Neural cell (in vitro differentiated cells): Measurements from ENCODE around the gene PGC.

Experiments used
- EP300 ChIP-seq: fragments of 450-650 bp; conservative IDR thresholded peaks from 2 replicates; pipeline ENCODE4 v1.6.1; 2014; ENCODE audit warnings: antibody characterized with exemption, mild to moderate bottlenecking, moderate library complexity; ENCODE audit not compliant: poor library complexity, severe bottlenecking
- EZH2 ChIP-seq: fragments of 200-600, 300-800 bp; shearing (Covaris generic), sonication (generic); IDR thresholded peaks from 2 replicates; pipeline ENCODE4 v1.6.1; 2014; ENCODE audit warnings: antibody characterized with exemption, low read length, borderline replicate concordance, mild to moderate bottlenecking; ENCODE audit not compliant: insufficient read depth, poor library complexity, severe bottlenecking
- POLR2AphosphoS5 ChIP-seq: IDR thresholded peaks from 2 replicates; pipeline ENCODE4 v1.6.1; 2012
- TAF1 ChIP-seq: IDR thresholded peaks from 2 replicates; pipeline ENCODE4 v1.6.1; 2012; ENCODE audit warnings: low read depth
- TF ChIP-seq, protein P1 (sequence below): fragments of 450-650 bp; IDR thresholded peaks from 2 replicates; pipeline ENCODE4 v1.5.1; 2014; ENCODE audit warnings: antibody characterized with exemption, mild to moderate bottlenecking, moderate library complexity; ENCODE audit not compliant: poor library complexity, severe bottlenecking
- TF ChIP-seq, protein P2 (sequence below): IDR thresholded peaks from 2 replicates; pipeline ENCODE4 v1.6.1; 2012; ENCODE audit warnings: borderline replicate concordance

DNA sequence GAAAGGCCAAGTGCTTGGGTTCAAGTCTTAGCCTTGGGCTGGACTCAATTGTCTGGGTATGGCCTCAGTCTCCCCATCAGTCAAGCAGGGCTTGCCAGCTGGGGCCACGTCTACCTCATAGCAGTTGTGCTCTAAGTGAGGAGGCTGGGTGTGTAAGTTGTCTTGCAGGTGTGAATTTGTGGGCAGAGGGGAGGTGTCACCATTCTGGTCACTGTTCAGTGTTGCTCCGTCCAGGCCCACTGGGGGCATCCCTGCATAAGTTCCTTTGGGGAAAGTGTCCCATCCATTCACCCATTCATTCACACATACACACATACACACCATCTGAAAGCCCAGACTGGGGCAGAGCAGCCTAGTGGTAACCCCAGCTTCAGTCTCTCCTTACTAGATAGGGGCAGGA lies 48.1 kb downstream of the PGC start:
- TF ChIP-seq EZH2 (no peak), POLR2AphosphoS5 (no peak), TAF1 (no peak), EP300 (no peak)
- TF ChIP-seq, protein P1, sequence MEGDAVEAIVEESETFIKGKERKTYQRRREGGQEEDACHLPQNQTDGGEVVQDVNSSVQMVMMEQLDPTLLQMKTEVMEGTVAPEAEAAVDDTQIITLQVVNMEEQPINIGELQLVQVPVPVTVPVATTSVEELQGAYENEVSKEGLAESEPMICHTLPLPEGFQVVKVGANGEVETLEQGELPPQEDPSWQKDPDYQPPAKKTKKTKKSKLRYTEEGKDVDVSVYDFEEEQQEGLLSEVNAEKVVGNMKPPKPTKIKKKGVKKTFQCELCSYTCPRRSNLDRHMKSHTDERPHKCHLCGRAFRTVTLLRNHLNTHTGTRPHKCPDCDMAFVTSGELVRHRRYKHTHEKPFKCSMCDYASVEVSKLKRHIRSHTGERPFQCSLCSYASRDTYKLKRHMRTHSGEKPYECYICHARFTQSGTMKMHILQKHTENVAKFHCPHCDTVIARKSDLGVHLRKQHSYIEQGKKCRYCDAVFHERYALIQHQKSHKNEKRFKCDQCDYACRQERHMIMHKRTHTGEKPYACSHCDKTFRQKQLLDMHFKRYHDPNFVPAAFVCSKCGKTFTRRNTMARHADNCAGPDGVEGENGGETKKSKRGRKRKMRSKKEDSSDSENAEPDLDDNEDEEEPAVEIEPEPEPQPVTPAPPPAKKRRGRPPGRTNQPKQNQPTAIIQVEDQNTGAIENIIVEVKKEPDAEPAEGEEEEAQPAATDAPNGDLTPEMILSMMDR: no peak
- TF ChIP-seq, protein P2, sequence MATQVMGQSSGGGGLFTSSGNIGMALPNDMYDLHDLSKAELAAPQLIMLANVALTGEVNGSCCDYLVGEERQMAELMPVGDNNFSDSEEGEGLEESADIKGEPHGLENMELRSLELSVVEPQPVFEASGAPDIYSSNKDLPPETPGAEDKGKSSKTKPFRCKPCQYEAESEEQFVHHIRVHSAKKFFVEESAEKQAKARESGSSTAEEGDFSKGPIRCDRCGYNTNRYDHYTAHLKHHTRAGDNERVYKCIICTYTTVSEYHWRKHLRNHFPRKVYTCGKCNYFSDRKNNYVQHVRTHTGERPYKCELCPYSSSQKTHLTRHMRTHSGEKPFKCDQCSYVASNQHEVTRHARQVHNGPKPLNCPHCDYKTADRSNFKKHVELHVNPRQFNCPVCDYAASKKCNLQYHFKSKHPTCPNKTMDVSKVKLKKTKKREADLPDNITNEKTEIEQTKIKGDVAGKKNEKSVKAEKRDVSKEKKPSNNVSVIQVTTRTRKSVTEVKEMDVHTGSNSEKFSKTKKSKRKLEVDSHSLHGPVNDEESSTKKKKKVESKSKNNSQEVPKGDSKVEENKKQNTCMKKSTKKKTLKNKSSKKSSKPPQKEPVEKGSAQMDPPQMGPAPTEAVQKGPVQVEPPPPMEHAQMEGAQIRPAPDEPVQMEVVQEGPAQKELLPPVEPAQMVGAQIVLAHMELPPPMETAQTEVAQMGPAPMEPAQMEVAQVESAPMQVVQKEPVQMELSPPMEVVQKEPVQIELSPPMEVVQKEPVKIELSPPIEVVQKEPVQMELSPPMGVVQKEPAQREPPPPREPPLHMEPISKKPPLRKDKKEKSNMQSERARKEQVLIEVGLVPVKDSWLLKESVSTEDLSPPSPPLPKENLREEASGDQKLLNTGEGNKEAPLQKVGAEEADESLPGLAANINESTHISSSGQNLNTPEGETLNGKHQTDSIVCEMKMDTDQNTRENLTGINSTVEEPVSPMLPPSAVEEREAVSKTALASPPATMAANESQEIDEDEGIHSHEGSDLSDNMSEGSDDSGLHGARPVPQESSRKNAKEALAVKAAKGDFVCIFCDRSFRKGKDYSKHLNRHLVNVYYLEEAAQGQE: no peak
